Astrocyte (in vitro differentiated cells and primary cell): Measurements from ENCODE around the gene PPM1B. TPM values are rescaled to one million over a fixed set of nuclear protein-coding genes. Genes with fewer than 3 reads are reported as not detected.

ENCODE experiments used
- DNase-seq: peaks from one replicate; pipeline ENCODE4 v3.0.0-alpha.2; 2010; ENCODE audit warnings: low read depth
- FAIRE-seq: peaks from 2 replicates; lab custom pipeline; 2011; peaks lifted over from hg19 to GRCh38; lab: Jason Lieb, UNC
- H2AFZ ChIP-seq: 2 replicates; pipeline ENCODE4 v1.6.0; 2012; ENCODE audit warnings: low read depth, low read length, inconsistent platforms
- H3K27ac ChIP-seq: 2 replicates; pipeline ENCODE4 v1.5.1; 2011; ENCODE audit warnings: low read depth, low read length, inconsistent platforms
- H3K27me3 ChIP-seq: 2 replicates; pipeline ENCODE4 v1.6.0; 2011; ENCODE audit warnings: low read length, inconsistent platforms; ENCODE audit not compliant: insufficient read depth
- H3K36me3 ChIP-seq: 2 replicates; pipeline ENCODE4 v1.5.1; 2011; ENCODE audit warnings: low read length, inconsistent platforms; ENCODE audit not compliant: insufficient read depth
- H3K4me1 ChIP-seq: 2 replicates; pipeline ENCODE4 v1.5.1; 2011; ENCODE audit warnings: low read length, inconsistent platforms; ENCODE audit not compliant: insufficient read depth
- H3K4me2 ChIP-seq: 2 replicates; pipeline ENCODE4 v1.6.0; 2012; ENCODE audit warnings: low read length, inconsistent platforms
- H3K4me3 ChIP-seq: 2 replicates; pipeline ENCODE4 v1.5.1; 2011; ENCODE audit warnings: low read depth, mild to moderate bottlenecking, low read length, inconsistent platforms; ENCODE audit not compliant: insufficient read depth
- H3K79me2 ChIP-seq: 2 replicates; pipeline ENCODE4 v1.6.0; 2012; ENCODE audit warnings: mild to moderate bottlenecking, low read length, inconsistent platforms; ENCODE audit not compliant: insufficient read depth
- H3K9ac ChIP-seq: 2 replicates; pipeline ENCODE4 v1.6.0; 2012; ENCODE audit warnings: mild to moderate bottlenecking, low read length, inconsistent platforms
- H3K9me3 ChIP-seq: 2 replicates; pipeline ENCODE4 v1.5.1; 2012; ENCODE audit warnings: low read depth, mild to moderate bottlenecking, low read length, inconsistent platforms; ENCODE audit not compliant: insufficient read depth
- H4K20me1 ChIP-seq: 2 replicates; pipeline ENCODE4 v1.6.0; 2012; ENCODE audit warnings: low read length, inconsistent platforms; ENCODE audit not compliant: insufficient read depth
- H3K27ac Mint-ChIP-seq: one replicate; pipeline ENCODE4 v1.8.0; 2021; ENCODE audit warnings: mild to moderate bottlenecking, mixed read lengths; ENCODE audit not compliant: unreplicated experiment
- H3K27me3 Mint-ChIP-seq: one replicate; pipeline ENCODE4 v1.8.0; 2021; ENCODE audit warnings: low read depth, mixed read lengths; ENCODE audit not compliant: unreplicated experiment
- H3K36me3 Mint-ChIP-seq: one replicate; pipeline ENCODE4 v1.8.0; 2021; ENCODE audit warnings: low read depth, mixed read lengths; ENCODE audit not compliant: unreplicated experiment
- H3K4me1 Mint-ChIP-seq: one replicate; pipeline ENCODE4 v1.8.0; 2021; ENCODE audit warnings: low read depth, mixed read lengths; ENCODE audit not compliant: unreplicated experiment
- H3K4me3 Mint-ChIP-seq: one replicate; pipeline ENCODE4 v1.8.0; 2021; ENCODE audit warnings: mild to moderate bottlenecking, moderate library complexity, mixed read lengths; ENCODE audit not compliant: unreplicated experiment
- H3K9me3 Mint-ChIP-seq: one replicate; pipeline ENCODE4 v1.8.0; 2021; ENCODE audit warnings: mild to moderate bottlenecking, mixed read lengths; ENCODE audit not compliant: unreplicated experiment
- CTCF ChIP-seq: IDR thresholded peaks from 2 replicates; pipeline ENCODE4 v1.5.1; 2011; ENCODE audit warnings: low read depth, mild to moderate bottlenecking, inconsistent platforms, low read length, moderate library complexity; ENCODE audit not compliant: insufficient read depth
- EZH2 ChIP-seq: IDR thresholded peaks from 2 replicates; pipeline ENCODE4 v1.6.1; 2012; ENCODE audit warnings: mild to moderate bottlenecking, low read length, inconsistent platforms; ENCODE audit not compliant: insufficient read depth
- total RNA-seq: library from RNA; stranded (reverse); gene quantifications from 2 replicates; pipeline ENCODE4 v1.2.1, GENCODE V29; 2021

Gene PPM1B
- total RNA-seq, 1 donor from 2014 or later: 39.4 TPM

- Histone ChIP-seq H3K9ac (no peak overlapping the region), H3K4me2 (no peak overlapping the region), H4K20me1 (peaks cover 55% of the 10 kb centered on the region), H3K27ac (no peak overlapping the region), H3K27me3 (no peaks in the 10 kb centered on the region), H3K9me3 (no peaks in the 10 kb centered on the region), H3K4me1 (no peaks in the 10 kb centered on the region), H3K79me2 (peaks cover 92% of the 10 kb centered on the region), H3K4me3 (no peak overlapping the region), H3K36me3 (no peaks in the 10 kb centered on the region), H2AFZ (no peak overlapping the region)
- Mint-ChIP-seq H3K9me3 (no peaks in the 10 kb centered on the region), H3K4me1 (peaks cover 8% of the 10 kb centered on the region), H3K27me3 (no peaks in the 10 kb centered on the region), H3K4me3 (no peak overlapping the region), H3K36me3 (peaks cover 3% of the 10 kb centered on the region), H3K27ac (no peak overlapping the region)
- TF ChIP-seq CTCF (no peak), EZH2 (no peak)
- FAIRE-seq (no peak), DNase-seq (no peak)
Observed at GRCh38 chr2:44187251-44187650, 18.6 kb downstream of the PPM1B start.

GRCh38 chr2:44188696-44189095 lies 20.0 kb downstream of the PPM1B start:
- no peak overlapping the region for H3K27ac ChIP-seq
- no peak overlapping the region for H3K4me3 ChIP-seq
- no peaks in the 10 kb centered on the region for H3K27me3 ChIP-seq
- H3K4me1 ChIP-seq: no peaks in the 10 kb centered on the region
- H3K79me2 ChIP-seq: peaks cover 91% of the 10 kb centered on the region
- H3K36me3 Mint-ChIP-seq: peaks cover 3% of the 10 kb centered on the region
- FAIRE-seq (no peak), DNase-seq (no peak)
- peaks cover 8% of the 10 kb centered on the region for H3K4me1 Mint-ChIP-seq
- H3K9ac ChIP-seq: no peak overlapping the region
- no peaks in the 10 kb centered on the region for H3K9me3 Mint-ChIP-seq
- H3K27ac Mint-ChIP-seq: no peak overlapping the region
- TF ChIP-seq EZH2 (no peak), CTCF (no peak)
- no peak overlapping the region for H2AFZ ChIP-seq
- H3K4me3 Mint-ChIP-seq: no peak overlapping the region
- H3K4me2 ChIP-seq: no peak overlapping the region
- no peaks in the 10 kb centered on the region for H3K36me3 ChIP-seq
- H4K20me1 ChIP-seq: peaks cover 45% of the 10 kb centered on the region
- H3K27me3 Mint-ChIP-seq: no peaks in the 10 kb centered on the region
- H3K9me3 ChIP-seq: no peaks in the 10 kb centered on the region

GRCh38 chr2:44189104-44189503 lies 20.4 kb downstream of the PPM1B start:
- H4K20me1 ChIP-seq: peaks cover 42% of the 10 kb centered on the region
- H3K79me2 ChIP-seq: peaks cover 93% of the 10 kb centered on the region
- H3K36me3 ChIP-seq: no peaks in the 10 kb centered on the region
- no peak overlapping the region for H3K27ac Mint-ChIP-seq
- no peaks in the 10 kb centered on the region for H3K9me3 Mint-ChIP-seq
- H3K4me3 Mint-ChIP-seq: no peak overlapping the region
- peaks cover 9% of the 10 kb centered on the region for H3K4me1 Mint-ChIP-seq
- H3K9ac ChIP-seq: no peak overlapping the region
- H3K4me2 ChIP-seq: no peak overlapping the region
- peaks cover 3% of the 10 kb centered on the region for H3K36me3 Mint-ChIP-seq
- H3K27me3 Mint-ChIP-seq: no peaks in the 10 kb centered on the region
- DNase-seq (no peak), FAIRE-seq (no peak)
- no peak overlapping the region for H3K4me3 ChIP-seq
- H3K4me1 ChIP-seq: no peaks in the 10 kb centered on the region
- no peak overlapping the region for H3K27ac ChIP-seq
- H3K9me3 ChIP-seq: no peaks in the 10 kb centered on the region
- H2AFZ ChIP-seq: no peak overlapping the region
- H3K27me3 ChIP-seq: no peaks in the 10 kb centered on the region
- TF ChIP-seq EZH2 (no peak), CTCF (no peak)
